Hepatocyte (in vitro differentiated cells): Measurements from ENCODE around the gene RAB4A. TPM values are rescaled to one million over a fixed set of nuclear protein-coding genes. Genes with fewer than 3 reads are reported as not detected.

Experiments
- DNase-seq: peaks from one replicate; pipeline ENCODE4 v3.0.0-alpha.2; 2016; ENCODE audit warnings: low spot score
- H2AFZ ChIP-seq: fragments of 200-600 bp; sonication (generic); 2 replicates; pipeline ENCODE4 v1.6.0; 2016; ENCODE audit warnings: antibody characterized with exemption, mild to moderate bottlenecking
- H3K27ac ChIP-seq: fragments of 200-600 bp; sonication (generic); 2 replicates; pipeline ENCODE4 v1.5.1; 2016; ENCODE audit warnings: mild to moderate bottlenecking
- H3K27me3 ChIP-seq: fragments of 200-600 bp; sonication (generic); 2 replicates; pipeline ENCODE4 v1.6.1; 2016
- H3K36me3 ChIP-seq: fragments of 200-600 bp; sonication (generic); replicated peaks from 2 replicates; pipeline ENCODE4 v1.5.1; 2016; ENCODE audit warnings: low read depth; ENCODE audit not compliant: insufficient read depth
- H3K4me1 ChIP-seq: fragments of 200-600 bp; sonication (generic); 2 replicates; pipeline ENCODE4 v1.5.1; 2016; ENCODE audit warnings: mild to moderate bottlenecking, moderate library complexity; ENCODE audit not compliant: insufficient read depth
- H3K4me2 ChIP-seq: fragments of 200-600 bp; sonication (generic); 2 replicates; pipeline ENCODE4 v1.6.0; 2016
- H3K4me3 ChIP-seq: fragments of 200-600 bp; sonication (generic); 2 replicates; pipeline ENCODE4 v1.5.1; 2016; ENCODE audit warnings: mild to moderate bottlenecking
- H3K79me2 ChIP-seq: fragments of 200-600 bp; sonication (generic); 2 replicates; pipeline ENCODE4 v1.6.0; 2017; ENCODE audit warnings: mild to moderate bottlenecking
- H3K9me2 ChIP-seq: fragments of 200-600 bp; sonication (generic); replicated peaks from 2 replicates; pipeline ENCODE4 v1.6.0; 2017; ENCODE audit warnings: mild to moderate bottlenecking; ENCODE audit not compliant: insufficient read depth
- H3K9me3 ChIP-seq: fragments of 200-600 bp; sonication (generic); 2 replicates; pipeline ENCODE4 v1.5.1; 2016; ENCODE audit warnings: low read depth, mild to moderate bottlenecking
- H4K20me1 ChIP-seq: fragments of 200-600 bp; sonication (generic); 2 replicates; pipeline ENCODE4 v1.6.0; 2016; ENCODE audit warnings: mild to moderate bottlenecking; ENCODE audit not compliant: insufficient read depth, poor library complexity, severe bottlenecking
- EZH2 ChIP-seq: fragments of 200-600 bp; sonication (generic); IDR thresholded peaks from 2 replicates; pipeline ENCODE4 v1.6.1; 2016; ENCODE audit warnings: antibody characterized with exemption, mild to moderate bottlenecking, borderline replicate concordance
- EZH2phosphoT487 ChIP-seq: fragments of 200-600 bp; sonication (generic); IDR thresholded peaks from one replicate; pipeline ENCODE4 v1.6.1; 2018; ENCODE audit warnings: antibody characterized with exemption, mild to moderate bottlenecking, low read depth, moderate library complexity; ENCODE audit not compliant: unreplicated experiment, severe bottlenecking
- WGBS: methylation state at CpG from one replicate; pipeline ENCODE4 v1.1.6; 2016; ENCODE audit warnings: low lambda C conversion rate; ENCODE audit errors: missing lambda C conversion rate; 5-methylcytosine and 5-hydroxymethylcytosine counted together
- polyA plus RNA-seq: library from polyadenylated mRNA; unstranded; fragments of >200 nt; fragmentation: Nextera tagmentation; extraction: Ambion mirVana; gene quantifications from 2 replicates; pipeline ENCODE4 v1.2.1, GENCODE V29; 2016
- total RNA-seq: library from RNA; depleted of rRNA; stranded (reverse); fragments of >200 nt; gene quantifications from 2 replicates; pipeline ENCODE4 v1.2.3, GENCODE V29; 2014
- TF ChIP-seq, protein P1 (sequence below): fragments of 200-600 bp; sonication (generic); IDR thresholded peaks from 2 replicates; pipeline ENCODE4 v1.5.1; 2016; ENCODE audit warnings: antibody characterized with exemption, mild to moderate bottlenecking; ENCODE audit not compliant: poor library complexity

RAB4A gene
- total and polyA plus RNA-seq, 2 experiments from 2014 or later: 47.7 to 54.3 TPM

- TF ChIP-seq EZH2 (no peak), EZH2phosphoT487 (no peak)
- TF ChIP-seq, protein P1, sequence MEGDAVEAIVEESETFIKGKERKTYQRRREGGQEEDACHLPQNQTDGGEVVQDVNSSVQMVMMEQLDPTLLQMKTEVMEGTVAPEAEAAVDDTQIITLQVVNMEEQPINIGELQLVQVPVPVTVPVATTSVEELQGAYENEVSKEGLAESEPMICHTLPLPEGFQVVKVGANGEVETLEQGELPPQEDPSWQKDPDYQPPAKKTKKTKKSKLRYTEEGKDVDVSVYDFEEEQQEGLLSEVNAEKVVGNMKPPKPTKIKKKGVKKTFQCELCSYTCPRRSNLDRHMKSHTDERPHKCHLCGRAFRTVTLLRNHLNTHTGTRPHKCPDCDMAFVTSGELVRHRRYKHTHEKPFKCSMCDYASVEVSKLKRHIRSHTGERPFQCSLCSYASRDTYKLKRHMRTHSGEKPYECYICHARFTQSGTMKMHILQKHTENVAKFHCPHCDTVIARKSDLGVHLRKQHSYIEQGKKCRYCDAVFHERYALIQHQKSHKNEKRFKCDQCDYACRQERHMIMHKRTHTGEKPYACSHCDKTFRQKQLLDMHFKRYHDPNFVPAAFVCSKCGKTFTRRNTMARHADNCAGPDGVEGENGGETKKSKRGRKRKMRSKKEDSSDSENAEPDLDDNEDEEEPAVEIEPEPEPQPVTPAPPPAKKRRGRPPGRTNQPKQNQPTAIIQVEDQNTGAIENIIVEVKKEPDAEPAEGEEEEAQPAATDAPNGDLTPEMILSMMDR: peak; percentile 91
- Histone ChIP-seq H4K20me1 (no peaks in the 10 kb centered on the region), H2AFZ (no peak overlapping the region), H3K4me3 (no peak overlapping the region), H3K9me3 (no peaks in the 10 kb centered on the region), H3K27me3 (no peaks in the 10 kb centered on the region), H3K4me2 (no peak overlapping the region), H3K4me1 (no peaks in the 10 kb centered on the region), H3K27ac (no peak overlapping the region), H3K36me3 (no peaks in the 10 kb centered on the region), H3K79me2 (no peaks in the 10 kb centered on the region), H3K9me2 (no peaks in the 10 kb centered on the region)
- WGBS: 24% methylated on average over 4 of the region's 4 CpGs
- peak; percentile 81 for DNase-seq
Observed at GRCh38 chr1:229258031-229258756, 12.7 kb upstream of the RAB4A start.

- no peaks in the 10 kb centered on the region for H4K20me1 ChIP-seq
- H3K4me1 ChIP-seq: no peaks in the 10 kb centered on the region
- no peak for DNase-seq
- H3K27me3 ChIP-seq: no peaks in the 10 kb centered on the region
- no peak overlapping the region for H2AFZ ChIP-seq
- no peaks in the 10 kb centered on the region for H3K79me2 ChIP-seq
- TF ChIP-seq EZH2 (no peak), EZH2phosphoT487 (no peak)
- TF ChIP-seq, protein P1: no peak
- H3K4me2 ChIP-seq: no peak overlapping the region
- no peak overlapping the region for H3K27ac ChIP-seq
- H3K9me3 ChIP-seq: no peaks in the 10 kb centered on the region
- H3K9me2 ChIP-seq: no peaks in the 10 kb centered on the region
- WGBS: 81% methylated on average over 5 of the region's 5 CpGs
- H3K4me3 ChIP-seq: no peak overlapping the region
- H3K36me3 ChIP-seq: no peaks in the 10 kb centered on the region
Observed at GRCh38 chr1:229258757-229259060, 12.2 kb upstream of the RAB4A start.

GRCh38 chr1:229260297-229260696 is 10.6 kb upstream of the RAB4A start:
- Histone ChIP-seq H3K9me3 (no peaks in the 10 kb centered on the region), H4K20me1 (no peaks in the 10 kb centered on the region), H2AFZ (no peak overlapping the region), H3K4me3 (no peak overlapping the region), H3K4me1 (no peaks in the 10 kb centered on the region), H3K27ac (no peak overlapping the region), H3K27me3 (no peaks in the 10 kb centered on the region), H3K79me2 (no peaks in the 10 kb centered on the region), H3K36me3 (no peaks in the 10 kb centered on the region), H3K4me2 (no peak overlapping the region), H3K9me2 (no peaks in the 10 kb centered on the region)
- TF ChIP-seq, protein P1: no peak
- TF ChIP-seq EZH2phosphoT487 (no peak), EZH2 (no peak)
- DNase-seq: no peak
- WGBS: 85% methylated on average over 3 of the region's 3 CpGs
